ENCODE results near the gene SPAST.
"Not testable (repeated sequence)": the region's sequence is repeated elsewhere in the genome, so short reads cannot be mapped to it uniquely, and the experiment has no call there.

The SPAST gene, protein sequence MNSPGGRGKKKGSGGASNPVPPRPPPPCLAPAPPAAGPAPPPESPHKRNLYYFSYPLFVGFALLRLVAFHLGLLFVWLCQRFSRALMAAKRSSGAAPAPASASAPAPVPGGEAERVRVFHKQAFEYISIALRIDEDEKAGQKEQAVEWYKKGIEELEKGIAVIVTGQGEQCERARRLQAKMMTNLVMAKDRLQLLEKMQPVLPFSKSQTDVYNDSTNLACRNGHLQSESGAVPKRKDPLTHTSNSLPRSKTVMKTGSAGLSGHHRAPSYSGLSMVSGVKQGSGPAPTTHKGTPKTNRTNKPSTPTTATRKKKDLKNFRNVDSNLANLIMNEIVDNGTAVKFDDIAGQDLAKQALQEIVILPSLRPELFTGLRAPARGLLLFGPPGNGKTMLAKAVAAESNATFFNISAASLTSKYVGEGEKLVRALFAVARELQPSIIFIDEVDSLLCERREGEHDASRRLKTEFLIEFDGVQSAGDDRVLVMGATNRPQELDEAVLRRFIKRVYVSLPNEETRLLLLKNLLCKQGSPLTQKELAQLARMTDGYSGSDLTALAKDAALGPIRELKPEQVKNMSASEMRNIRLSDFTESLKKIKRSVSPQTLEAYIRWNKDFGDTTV

DNA sequence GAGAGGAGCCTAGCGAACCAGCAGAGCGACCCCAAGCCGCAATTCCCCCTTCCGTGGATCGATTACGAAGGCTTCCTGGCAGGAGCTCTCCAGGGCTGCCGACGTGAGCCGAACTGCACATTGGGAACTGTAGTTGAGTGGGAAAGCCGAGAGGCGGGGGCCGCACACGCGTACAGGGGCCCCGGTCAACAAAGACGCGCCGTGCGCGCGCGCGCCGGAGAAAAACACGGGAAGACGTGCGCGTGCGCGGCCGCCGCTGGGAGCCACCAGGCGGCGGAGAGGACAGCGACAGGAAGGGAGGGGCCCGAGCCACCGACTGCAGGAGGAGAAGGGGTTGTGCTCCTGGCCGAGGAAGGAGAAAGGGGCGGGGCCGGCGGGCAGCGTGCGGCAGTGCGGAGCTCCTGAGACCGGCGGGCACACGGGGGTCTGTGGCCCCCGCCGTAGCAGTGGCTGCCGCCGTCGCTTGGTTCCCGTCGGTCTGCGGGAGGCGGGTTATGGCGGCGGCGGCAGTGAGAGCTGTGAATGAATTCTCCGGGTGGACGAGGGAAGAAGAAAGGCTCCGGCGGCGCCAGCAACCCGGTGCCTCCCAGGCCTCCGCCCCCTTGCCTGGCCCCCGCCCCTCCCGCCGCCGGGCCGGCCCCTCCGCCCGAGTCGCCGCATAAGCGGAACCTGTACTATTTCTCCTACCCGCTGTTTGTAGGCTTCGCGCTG, at the start of gene SPAST:
TSS of gene SPAST (plus strand) at position 247 of the 711 bp plus-strand sequence. CDS start at position 523, 276 bp downstream.
- DNase-seq (ENCODE audit: low read depth), result peak; percentile 84

DNA sequence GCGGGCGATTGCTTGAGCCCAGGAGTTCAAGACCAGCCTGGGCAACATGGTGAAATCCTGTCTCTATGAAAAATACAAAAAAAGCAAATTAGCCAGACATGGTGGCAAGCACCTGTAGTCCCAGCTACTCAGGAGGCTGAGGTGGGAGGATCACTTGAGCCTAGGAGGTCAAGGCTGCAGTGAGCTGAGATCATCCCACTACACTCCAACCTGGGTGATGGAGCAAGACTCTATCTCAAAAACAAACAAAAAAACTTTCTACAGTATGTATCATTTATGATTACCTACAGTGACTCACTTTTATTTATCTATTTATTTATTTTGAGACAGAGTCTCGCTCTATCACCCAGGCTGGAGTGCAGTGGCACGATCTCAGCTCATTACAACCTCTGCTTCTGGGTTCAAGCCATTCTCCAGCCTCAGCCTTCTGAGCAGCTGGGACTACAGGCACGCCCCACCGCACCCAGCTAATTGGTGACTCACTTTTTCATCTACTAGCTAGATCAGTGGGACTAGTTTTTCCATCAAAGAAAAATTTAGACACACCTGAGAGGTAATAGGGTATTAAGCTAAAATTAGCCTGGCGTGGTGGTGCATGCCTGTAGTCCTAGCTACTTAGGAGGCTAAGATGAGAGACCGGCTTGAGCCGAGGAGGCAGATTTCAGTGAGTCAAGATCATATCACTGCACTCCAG, 44.4 kb upstream of the SPAST start:
- not testable (repeated sequence) for DNase-seq (ENCODE audit: low read depth)

DNA sequence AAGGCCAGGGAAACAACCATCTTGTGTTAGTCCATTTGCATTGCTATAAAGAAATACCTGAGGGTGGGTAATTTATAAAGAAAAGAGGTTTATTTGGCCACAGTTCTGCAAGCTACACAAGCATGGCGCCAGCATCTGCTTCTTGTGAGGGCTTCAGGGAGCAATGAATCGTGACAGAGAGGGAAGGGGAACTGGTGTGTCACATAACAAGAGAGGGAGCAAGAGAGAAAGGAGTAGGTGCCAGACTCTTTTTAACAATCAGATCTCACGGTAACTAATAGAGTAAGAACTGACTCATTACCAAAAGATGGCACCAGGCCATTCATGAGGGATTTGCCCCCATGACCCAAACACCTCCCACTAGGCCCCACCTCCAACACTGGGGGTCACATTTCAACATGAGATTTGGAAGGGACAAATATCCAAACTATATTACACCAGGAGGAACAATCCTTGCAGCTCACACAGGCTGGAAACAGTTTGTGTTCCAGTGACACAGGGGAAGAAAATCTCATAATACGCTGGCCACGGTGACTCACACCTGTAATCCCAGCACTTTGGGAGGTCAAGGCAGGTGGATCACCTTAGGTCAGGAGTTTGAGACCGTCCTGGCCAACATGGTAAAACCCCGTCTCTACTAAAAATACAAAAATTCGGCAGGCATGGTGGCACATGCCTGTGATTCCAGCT, 29.0 kb upstream of the SPAST start:
- not testable (repeated sequence) for DNase-seq (ENCODE audit: low read depth)

DNA sequence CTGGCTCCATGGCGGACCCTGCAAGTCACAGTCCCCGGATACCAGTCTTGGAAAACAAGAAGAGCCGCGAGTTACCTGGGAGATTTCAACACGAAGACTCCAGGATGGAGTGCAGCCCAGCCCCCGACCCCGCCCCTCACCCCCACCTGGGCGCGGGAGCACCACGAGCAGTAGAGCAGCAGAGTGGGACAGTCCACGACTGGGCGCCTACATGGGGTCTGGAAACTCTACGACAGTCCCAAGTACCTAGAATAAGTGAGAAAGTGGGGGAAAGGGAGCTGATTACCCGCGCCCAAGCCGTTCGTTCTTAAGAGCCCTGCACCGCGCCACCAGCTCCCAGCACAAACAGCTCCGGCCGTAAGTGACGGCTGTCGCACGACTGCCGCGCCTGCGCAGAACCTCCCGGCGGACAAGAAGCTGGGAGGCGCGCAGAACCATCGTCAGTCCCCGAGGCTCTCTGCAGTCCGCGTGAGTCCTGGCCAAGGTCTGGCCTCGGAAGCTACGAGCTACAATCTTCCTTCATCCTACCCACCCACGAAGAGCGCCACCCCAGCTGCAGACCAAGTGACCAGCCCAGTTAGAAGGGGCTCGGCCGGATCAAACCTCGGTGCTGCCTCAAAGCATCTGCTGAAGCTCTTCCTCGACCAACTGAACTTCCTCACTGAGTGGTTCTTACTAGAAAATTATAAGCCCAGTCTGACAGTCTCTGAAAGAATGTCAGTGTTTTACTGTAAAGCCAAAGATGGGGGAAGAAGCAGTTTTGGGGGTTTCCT, 23.7 kb upstream of the SPAST start, which contains the start of gene DPY30:
TSS of gene DPY30 (minus strand) at position 359 of the 773 bp plus-strand sequence. CDS start at position 10, 349 bp downstream.
- peak; percentile 71 for DNase-seq (ENCODE audit: low read depth)

DNA sequence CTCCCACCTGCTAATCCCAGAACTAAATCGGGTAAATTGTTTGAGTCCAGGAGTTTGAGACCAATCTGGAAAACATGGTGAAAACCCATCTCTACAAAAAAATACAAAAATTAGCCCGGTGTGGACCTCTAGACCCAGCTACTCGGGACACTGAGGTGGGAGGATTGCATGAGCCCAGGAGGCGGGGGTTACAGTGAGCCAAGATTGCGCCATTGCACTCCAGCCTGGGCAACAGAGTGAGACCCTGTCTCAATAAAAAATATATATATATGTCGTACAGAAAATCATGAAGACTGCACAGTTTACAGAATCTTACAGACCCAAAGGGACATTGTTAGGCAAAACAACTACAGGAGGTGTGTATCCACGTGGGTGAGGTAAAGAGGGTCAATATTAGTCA, 19.8 kb upstream of the SPAST start:
- DNase-seq (ENCODE audit: low read depth), result no peak

DNA sequence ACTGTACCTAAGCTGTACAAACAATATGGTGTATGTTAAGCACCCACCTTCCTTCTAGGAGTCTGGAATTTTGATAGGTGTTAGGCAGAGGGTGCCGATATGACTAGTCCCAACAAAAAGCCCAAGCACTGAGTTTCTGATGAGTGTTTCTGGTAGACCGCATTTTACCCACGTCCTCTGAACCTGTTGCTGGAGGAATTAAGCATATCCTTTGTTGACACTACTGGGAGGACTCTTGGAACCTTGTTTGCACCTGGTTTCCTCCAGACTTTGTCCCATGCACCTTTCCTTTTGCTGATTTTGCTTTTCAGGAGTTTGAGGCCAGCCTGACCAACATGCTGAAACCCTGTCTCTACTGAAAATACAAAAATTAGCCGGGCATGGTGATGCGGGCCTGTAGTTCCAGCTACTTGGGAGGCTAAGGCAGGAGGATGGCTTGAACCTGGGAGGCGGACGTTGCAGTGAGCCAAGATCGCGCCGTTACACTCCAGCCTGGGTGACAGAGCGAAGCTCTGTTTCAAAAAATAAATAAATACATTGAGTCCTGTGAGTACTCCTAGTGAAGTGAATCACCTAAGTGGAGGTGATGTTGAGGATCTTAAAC, 11.4 kb upstream of the SPAST start:
- DNase-seq (ENCODE audit: low read depth), result no peak

DNA sequence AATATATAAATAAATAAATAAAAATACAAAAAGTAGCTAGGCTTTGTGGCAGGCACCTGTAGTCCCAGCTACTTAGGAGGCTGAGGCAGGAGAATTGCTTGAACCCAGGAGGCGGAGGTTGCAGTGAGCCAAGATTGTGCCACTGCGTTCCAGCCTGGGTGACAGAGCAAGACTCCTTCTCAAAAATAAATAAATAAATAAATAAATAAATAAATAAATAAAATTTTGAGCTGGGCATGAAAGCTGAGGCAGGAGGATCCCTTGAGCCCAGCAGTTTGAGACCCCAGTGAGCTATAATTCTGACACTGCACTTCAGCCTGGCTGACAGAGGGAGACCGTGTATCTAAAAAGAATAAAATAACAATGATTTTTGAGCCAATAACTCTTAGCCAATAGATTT, 8.8 kb upstream of the SPAST start:
- DNase-seq (ENCODE audit: low read depth), result not testable (repeated sequence)

DNA sequence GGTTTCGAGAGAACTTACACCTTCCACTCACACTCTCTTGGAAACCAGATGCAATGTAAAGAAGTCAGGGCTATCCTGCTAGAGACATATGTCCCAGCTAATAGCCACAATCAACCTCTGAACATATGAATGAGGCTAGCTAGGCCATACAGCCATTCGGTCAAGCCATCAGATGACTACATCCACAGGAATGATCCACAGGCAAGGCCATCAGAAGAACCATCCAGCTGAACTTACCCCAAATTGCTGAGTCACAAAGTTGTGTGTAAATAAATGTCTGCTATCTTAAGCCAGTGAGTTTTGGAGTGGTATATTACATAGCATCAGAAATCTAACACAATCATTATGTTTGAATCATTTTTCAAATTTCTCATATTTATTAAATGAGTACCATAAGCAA, 5.2 kb upstream of the SPAST start:
- DNase-seq (ENCODE audit: low read depth), result no peak

DNA sequence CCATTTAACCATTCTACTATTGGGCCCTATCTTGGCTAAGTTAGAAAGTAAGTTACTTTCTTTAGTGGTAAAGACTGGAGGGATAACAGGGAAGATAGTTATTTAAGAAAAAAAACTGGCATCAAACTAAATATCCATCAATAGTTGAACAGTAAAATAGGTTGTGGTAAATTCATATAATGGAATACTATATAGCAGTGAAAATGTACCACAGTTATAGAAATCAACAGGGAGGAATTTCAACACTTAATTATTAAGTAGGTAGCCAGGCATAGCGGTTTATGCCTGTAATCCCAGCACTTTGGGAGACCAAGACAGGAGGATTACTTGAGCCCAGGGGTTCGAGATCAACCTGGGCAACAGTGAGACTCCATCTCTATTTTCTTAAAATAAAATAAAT, 3.1 kb upstream of the SPAST start:
- no peak for DNase-seq (ENCODE audit: low read depth)

DNA sequence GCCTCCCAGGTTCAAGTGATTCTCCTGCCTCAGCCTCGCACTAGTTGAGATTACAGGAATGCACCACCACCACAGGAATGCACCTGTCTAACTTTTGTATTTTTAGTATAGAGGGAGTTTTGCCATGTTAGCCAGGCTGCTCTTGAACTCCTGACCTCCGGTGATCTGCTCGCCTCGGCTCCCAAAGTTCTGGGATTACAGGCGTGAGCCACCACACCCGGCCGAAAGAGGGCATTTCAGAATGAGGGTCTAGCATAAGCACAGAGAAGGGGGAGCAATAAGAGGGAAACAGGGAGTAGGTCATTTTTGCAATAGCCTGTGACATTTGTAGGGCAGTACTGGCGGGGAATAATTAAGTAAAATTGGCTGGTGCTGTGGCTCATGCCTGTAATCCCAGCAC, 1.9 kb upstream of the SPAST start:
- no peak for DNase-seq (ENCODE audit: low read depth)

DNA sequence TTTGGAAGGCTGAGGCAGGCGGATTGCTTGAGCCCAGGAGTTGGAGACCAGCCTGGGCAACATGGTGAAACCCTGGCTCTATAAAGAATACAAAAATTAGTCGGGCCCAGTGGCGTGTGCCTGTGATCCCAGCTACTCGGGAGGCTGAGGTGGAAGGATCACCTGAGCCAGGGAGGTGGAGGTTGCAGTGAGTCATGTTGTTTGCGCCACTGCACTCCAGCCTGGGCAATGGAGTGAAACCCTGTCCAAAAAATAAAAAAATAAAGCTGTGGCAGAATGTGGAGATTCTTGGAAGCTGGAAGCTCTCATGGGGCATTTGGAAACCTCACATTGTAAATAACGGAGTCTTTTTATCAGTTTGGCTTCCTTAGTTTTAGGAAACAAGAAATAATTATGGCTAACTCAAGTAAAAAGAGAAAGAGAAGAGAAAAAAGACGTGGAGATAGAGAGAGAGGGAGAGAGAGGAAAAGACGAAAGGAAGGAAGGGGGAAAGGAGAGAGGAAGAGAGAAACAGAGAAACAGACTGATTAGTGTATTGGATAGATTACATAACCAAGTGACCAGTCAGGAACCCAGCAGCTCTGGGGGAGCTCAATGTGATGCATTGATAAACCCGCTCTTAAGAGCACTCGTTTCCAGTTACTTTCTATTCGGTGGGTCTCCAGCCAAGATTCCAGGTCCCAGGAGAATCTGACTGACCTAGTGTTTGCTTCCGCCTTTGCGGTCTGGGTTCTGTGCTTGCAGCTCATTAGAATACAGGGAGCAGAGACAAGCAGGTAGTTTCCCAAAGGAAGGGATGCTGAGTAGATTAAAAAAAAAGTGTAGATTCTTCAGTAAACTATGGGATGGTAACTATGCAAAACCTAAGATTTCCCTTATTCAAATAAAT, 1.1 kb upstream of the SPAST start:
- DNase-seq (ENCODE audit: low read depth), result no peak

DNA sequence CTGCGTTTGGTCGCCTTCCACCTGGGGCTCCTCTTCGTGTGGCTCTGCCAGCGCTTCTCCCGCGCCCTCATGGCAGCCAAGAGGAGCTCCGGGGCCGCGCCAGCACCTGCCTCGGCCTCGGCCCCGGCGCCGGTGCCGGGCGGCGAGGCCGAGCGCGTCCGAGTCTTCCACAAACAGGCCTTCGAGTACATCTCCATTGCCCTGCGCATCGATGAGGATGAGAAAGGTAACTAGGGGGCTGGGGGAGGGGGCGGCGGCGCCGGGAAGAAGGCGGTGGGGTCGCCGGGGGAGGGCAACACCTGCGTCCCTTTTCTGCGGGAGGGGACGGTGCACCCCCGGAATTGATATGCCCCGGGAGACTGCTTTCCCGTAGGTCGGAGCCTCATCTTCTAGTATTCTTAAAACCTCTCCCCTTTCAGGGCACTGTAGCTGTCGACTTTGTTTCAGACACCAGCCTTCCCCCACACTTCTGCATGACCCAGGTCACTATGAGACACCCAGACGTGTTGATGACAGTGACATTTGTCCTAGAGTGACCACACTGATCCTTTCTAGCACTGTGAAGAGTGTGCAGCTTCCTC, 755 bp downstream of the SPAST start:
- DNase-seq (ENCODE audit: low read depth), result no peak

DNA sequence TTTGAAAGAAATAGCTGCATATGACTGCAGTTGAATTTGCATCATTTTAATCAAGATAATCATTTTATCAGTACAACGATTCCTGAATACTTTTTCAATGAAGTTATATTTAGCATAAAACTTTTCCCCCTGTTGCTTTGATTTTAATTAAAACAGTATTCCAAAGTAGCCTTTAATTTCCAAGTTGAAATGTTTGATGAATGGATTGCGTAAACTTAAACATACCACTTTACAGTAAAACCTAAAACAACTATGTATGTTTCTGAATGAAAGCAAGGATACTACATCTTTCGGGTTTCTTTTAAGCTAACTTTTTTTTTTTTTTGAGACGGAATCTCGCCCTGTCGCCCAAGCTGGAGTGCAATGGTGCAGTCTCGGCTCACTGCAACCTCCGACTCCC, 1.4 kb downstream of the SPAST start:
- DNase-seq (ENCODE audit: low read depth), result no peak

DNA sequence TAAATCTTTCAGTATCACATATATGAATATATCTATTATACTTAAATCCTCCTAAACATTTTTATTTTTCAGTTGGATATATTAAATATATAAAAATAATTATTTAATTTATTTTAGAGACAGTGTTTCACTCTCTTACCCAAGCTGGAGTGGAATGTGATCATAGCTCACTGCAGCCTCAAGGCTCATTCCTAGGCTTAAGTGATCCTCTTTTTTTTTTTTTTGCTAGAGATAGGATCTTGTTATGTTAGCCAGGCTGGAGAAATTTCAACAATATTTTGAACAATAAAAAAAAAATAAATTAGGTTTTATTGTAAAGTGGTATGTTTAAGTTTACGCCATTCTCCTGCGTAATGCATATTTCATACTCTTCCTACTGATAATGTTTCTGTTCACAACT, 4.2 kb downstream of the SPAST start:
- DNase-seq (ENCODE audit: low read depth), result no peak

DNA sequence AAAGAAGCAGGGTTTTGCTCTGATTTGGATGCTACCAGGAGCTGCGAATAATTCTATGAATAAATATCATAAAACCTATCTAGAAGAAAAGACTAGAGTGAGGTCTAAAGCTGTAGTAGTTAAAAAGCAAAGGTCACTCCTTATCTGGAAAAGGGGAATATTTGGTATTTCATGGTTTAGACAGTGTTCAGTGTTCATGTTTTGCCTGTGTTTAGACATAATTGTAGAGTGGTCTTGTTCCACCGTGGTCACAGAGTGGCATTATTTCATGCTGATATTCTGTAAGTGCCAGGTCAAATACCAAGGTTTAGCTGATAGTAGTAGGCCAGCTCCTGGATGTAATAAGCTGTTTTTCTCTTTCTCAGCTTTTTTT, 10.8 kb downstream of the SPAST start:
- no peak for DNase-seq (ENCODE audit: low read depth)

DNA sequence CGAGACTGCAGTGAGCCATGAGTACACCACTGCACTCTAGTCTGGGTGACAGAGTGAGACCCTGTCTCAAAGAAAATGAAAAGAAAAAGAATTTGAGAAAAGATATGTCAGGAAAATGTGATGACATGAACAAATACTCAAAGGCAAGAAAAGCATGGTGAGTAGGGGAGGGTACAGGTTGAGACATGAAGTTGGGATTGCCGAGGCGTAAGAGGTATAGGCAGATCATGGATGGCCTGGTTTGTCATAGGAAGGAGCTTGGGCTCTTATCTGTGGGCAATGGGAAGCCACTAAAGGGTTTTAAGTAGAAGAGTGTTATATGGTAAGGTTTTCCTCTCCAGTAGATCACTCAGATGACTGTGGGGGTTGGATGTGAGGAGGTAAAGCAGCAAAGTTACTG, 32.3 kb downstream of the SPAST start:
- no peak for DNase-seq (ENCODE audit: low read depth)

DNA sequence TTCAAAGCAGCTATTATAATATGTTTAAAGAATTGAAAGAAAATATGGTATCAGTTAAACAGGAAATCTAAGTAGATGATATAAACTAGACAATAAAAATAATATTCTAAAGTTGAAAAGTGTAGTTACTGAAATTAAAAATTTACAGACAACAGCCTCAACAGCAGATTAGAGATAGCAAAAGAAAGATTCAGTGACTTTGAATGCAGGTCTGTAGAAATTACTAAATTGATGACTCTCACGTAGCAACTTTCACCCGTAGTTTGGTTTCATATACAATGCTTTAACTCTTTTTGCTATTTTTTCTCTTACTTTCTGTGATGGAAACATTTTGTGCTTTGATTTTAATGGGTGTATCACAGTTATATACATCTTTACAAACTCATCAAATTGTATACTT, 44.8 kb downstream of the SPAST start:
- DNase-seq (ENCODE audit: low read depth), result no peak

DNA sequence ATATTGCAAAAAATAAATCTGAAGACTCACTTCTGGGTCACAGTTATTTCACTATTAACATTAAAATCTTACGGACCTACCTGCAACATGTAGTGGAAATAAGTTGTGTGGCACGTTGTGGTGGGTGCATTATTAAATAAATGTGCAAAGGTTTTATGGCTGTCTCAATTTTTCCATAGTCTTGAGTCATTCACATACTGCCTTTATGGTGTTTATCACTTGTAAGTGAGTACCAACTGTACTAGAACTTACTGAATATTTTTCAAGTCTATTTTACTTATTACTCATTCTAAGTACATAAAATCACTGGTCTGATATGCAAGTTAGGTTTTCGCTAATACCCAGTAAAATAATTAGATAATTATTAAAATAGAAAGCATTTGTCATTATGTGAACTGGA, 54.7 kb downstream of the SPAST start:
- no peak for DNase-seq (ENCODE audit: low read depth)

DNA sequence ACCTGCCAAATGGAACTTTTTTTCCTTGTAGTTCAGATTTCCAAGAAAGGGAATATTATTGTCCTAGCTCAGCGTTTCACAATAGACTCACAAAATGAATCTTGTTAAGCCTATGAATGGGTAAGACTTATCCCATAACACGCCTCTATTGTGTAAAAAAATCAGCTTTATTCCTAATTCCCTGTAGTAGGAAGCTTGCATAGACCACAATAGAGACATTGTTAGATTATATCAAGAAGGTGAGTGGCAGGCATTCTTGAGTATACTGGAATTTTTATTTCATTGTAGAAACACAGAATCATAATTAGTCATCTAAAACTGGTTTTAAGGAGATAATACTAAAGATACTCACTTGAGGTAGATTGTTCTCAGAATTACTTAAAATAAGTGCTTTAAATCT, 55.8 kb downstream of the SPAST start:
- DNase-seq (ENCODE audit: low read depth), result no peak
